ENCODE measurements around the gene FGFR2.

DNA sequence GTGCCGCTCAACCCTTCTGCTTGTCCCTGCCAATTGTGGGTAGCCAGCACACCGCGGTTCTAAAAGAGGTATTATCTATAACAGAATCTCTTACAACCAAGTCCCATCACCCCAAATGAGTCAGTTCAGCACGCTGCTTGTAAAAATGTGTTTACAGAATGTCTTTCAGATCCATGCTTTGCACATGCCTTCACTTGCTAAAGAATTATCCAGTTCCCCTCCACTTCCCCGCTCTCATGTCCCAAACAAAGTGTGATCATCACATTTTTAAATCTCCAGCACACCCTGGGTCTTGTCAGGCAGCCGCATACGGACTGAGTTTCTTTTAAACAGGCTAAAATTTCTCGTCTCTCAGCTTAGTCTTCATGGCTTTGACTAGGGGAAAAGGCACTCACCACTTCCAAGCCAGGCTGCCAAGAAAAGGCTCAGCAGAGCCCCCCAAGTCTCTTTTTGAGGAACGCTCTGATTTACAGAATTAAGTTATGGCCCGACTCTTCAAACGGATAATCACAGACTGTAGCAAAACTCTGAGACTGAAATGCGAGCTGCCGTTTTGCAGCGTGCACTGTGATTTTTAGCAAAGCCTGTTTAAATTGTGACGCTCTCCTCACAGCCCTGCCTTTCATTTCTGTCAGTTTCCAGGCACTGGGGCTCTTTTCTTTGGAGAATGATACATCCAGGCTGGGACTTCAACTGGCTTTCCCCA is 29.8 kb upstream of the FGFR2 start:
- TF ChIP-seq, protein P1, sequence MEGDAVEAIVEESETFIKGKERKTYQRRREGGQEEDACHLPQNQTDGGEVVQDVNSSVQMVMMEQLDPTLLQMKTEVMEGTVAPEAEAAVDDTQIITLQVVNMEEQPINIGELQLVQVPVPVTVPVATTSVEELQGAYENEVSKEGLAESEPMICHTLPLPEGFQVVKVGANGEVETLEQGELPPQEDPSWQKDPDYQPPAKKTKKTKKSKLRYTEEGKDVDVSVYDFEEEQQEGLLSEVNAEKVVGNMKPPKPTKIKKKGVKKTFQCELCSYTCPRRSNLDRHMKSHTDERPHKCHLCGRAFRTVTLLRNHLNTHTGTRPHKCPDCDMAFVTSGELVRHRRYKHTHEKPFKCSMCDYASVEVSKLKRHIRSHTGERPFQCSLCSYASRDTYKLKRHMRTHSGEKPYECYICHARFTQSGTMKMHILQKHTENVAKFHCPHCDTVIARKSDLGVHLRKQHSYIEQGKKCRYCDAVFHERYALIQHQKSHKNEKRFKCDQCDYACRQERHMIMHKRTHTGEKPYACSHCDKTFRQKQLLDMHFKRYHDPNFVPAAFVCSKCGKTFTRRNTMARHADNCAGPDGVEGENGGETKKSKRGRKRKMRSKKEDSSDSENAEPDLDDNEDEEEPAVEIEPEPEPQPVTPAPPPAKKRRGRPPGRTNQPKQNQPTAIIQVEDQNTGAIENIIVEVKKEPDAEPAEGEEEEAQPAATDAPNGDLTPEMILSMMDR (IDR thresholded peaks at IDR 0.05) = no peak
- TF ChIP-seq POLR2A (IDR thresholded peaks at IDR 0.05) = no peak

Data from breast epithelium (tissue), 3 donors.